GM21423 (cell line): ENCODE results near the gene RPS3A.
"Not testable (repeated sequence)": the region's sequence is repeated elsewhere in the genome, so short reads cannot be mapped to it uniquely, and the experiment has no call there.

Experiments
- ATAC-seq: cut with Tn5 transposase; IDR thresholded peaks from one replicate; pipeline ENCODE4 v1.9.1; 2021; ENCODE audit warnings: mild to moderate bottlenecking, moderate library complexity; ENCODE audit not compliant: unreplicated experiment

RPS3A gene

DNA sequence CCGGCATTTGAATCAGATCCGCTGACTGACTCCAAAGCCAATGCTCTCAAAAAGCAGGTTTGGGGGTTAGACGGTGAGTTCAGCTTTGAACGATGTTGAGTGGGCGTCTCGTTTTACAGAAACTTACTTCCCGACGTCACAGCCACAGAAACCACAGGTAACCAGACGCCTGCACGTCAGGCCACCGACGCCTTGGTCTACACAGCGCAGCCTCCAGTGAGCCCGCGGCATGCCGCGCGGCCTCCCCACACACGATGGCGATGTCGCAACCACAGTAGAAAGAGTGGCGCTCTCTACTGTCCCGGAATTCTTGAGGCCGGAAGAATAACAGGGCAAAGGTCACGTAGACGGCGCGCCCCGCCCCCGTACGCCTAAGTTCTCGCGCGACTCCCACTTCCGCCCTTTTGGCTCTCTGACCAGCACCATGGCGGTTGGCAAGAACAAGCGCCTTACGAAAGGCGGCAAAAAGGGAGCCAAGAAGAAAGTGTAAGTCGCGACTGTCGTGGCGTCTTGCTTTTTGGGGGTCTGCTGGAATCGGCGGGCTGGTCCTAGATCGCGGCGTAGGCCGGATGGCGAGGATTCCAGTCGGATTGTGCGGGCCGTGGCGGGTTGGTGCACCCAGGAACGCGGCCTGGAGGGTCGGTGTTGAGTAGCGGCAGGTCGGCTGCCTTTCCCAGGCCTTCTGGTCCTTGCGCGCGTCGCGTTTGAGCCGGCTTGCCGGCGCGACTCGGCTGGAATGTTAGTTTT is at the start of gene RPS3A:
TSS of gene RPS3A (plus strand) at position 400 of the 747 bp plus-strand sequence. CDS start at position 425, 25 bp downstream.
- ATAC-seq: peak; percentile 93

DNA sequence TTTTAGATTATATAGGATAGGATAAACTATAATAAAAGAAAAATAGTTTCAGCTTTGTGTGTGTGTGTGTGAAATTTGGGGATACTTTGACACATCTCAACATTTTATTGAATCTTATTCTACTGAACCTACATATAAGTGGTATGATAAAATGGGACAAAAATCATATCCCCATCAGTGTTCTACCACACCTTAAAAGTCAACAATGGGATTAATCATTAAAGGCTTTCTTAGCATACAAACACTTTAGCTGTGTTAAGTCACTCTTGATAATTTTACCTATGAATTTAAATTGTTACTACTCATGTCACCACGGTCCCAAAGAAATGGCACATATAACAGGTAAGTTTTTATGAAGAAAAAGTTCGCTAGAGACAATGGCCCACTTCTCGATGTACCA is 46.6 kb upstream of the RPS3A start:
- ATAC-seq: no peak

- ATAC-seq: no peak
Observed at GRCh38 chr4:151055539-151055938, 43.9 kb upstream of the RPS3A start.

DNA sequence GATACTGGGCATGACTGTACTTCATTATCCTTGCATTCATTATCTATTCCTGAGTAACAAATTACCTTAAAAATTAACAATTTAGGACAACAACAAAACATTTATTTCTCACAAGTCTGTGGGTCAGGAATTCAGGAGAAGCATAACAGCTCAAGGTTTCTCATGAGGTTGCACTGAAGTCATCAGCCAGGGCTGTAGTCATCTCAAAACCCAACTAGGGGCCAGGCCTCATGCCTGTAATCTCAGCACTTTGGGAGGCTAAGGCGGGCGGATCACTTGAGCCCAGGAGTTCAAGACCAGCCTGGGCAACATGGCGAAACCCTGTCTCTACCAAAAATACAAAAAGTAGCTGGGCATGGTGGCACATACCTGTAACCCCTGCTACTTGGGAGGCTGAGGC is 36.3 kb upstream of the RPS3A start:
- not testable (repeated sequence) for ATAC-seq

- no peak for ATAC-seq
Observed at GRCh38 chr4:151067316-151067970, 32.0 kb upstream of the RPS3A start.

- ATAC-seq: no peak
Observed at GRCh38 chr4:151074416-151074916, 25.0 kb upstream of the RPS3A start.

- not testable (repeated sequence) for ATAC-seq
Observed at GRCh38 chr4:151077978-151078377, 21.4 kb upstream of the RPS3A start.

DNA sequence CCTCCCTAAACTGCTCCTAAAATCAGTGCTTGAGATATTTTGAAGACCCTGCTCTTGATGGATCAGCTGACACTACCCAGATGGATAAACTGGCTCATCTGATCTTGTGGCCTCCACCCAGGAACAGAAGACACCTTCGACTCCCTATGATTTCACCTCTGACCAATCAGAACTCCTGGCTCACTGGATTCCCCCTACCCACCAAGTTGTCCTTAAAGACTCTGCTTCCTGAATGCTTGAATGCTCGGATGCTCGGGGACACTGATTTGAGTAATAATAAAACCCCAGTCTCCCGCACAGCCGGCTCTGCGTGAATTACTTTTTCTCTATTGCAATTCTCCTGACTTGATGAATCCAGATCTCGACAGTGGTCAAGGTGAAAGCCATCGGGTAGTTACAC is 12.0 kb upstream of the RPS3A start:
- ATAC-seq: no peak

DNA sequence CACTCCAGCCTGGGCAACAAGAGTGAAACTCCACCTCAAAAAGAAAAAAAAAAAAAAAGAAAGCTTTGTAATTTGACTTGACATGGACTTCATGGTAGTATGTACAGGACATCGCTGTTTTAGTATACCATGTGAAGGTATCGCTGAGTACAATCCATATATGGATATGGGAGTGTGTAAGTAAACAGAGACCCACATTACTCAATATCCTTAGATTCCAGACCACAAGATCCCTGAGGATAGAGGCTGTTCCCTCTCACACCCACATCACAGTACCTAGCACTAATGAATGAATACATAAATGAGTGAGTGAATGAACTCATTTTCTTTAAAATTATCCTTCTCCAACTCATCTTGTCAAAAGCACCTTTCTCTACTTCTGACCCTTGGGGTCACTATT is 8.4 kb upstream of the RPS3A start:
- ATAC-seq: no peak

DNA sequence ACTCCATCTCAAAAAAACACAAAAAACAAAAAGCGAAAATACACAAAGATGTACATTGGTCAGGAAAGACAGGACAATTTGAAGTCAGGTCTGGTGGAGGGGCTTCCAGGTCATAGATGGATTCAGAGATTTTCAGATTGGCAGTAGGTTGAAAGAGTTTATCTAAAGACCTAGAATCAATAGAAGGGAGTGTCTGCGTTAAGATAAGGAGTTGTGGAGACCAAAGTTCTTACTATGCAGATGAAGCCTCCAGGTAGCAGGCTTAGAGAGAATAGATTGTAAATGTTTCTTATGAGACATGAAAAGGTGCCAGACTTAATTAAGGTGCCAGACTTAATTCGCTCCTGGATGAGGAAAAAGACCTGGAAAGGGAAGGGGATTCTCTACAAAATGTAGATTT is 6.9 kb upstream of the RPS3A start:
- no peak for ATAC-seq

GRCh38 chr4:151093203-151093602 is 6.2 kb upstream of the RPS3A start:
- ATAC-seq: no peak

DNA sequence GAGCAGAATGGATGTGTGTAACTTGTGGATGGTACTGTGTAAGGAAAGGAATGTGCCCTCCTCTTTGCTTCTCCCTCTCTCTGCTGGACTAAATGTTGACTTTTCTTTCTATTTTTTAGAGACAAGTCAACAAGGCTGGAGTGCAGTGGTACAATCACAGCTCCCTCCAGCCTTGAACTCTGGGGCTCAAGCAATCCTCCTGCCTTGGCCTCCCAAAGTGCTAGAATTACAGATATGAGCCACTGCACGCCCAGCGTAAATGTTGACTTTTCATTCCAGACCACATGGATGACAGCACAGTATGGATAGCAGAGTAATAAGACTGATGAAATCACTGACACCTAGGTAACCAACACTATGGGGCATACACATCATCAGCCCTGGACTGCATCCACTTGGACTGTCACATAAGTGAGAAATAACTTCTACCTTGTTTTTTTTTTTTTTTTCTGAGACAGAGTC is 5.1 kb upstream of the RPS3A start:
- ATAC-seq: no peak

DNA sequence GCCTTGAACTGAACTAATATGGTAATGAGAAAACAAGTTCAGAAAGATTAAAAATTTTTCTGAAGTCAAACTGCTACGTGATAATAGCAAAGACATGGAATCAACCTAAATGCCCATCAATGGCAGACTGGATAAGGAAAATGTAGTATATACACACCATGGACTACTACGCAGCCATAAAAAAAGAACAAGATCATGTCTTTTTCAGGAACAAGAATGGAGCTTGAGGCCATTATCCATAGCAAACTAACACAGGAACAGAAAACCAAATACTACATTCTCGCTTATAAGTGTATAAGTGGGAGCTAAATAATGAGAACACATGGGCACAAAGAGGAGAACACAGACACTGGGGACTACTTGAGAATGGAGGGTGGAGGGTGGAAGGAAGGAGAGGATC is 4.3 kb upstream of the RPS3A start:
- ATAC-seq: no peak

DNA sequence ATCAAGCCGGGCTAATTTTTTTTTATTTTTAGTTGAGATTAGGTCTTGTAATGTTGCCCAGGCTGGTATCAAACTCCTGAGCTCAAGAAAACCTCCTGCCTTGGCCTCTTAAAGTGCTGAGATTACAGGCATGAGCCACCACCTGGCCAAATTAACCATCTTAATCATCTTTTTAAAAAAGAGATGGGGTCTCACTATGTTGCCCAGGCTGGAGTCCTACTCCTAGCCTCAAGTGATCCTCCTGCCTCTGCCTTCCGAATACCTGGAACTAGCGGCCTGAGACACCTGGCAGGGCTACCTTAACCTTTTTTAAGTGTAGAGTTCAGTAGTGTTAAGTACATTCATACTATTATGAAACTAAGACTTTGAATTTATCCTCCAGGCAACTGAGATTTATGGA is 1.7 kb upstream of the RPS3A start:
- ATAC-seq: no peak

GRCh38 chr4:151098979-151099228 is 524 bp upstream of the RPS3A start:
- no peak for ATAC-seq

GRCh38 chr4:151099976-151100417 is 569 bp downstream of the RPS3A start:
- no peak for ATAC-seq

DNA sequence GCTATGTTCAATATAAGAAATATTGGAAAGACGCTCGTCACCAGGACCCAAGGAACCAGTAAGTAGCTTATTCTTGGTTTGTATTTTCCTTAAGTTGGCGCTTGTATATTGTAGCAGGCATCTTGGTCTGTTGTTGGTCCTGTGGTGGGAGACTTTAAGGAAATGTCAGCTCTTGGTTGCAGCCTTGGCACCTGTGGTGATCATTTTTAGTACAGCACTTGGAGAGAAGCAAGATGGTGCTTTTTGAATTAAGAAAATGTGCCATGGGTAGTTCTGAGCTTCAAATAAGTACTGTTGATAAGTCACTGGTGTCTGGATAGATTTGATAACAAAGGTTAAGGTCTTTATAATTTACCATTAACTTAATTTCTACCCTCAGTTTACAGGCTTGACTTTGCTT is 1.1 kb downstream of the RPS3A start:
- ATAC-seq: no peak

- ATAC-seq: no peak
Observed at GRCh38 chr4:151103758-151104157, 4.3 kb downstream of the RPS3A start.

- ATAC-seq: no peak
Observed at GRCh38 chr4:151104621-151105020, 5.2 kb downstream of the RPS3A start.

DNA sequence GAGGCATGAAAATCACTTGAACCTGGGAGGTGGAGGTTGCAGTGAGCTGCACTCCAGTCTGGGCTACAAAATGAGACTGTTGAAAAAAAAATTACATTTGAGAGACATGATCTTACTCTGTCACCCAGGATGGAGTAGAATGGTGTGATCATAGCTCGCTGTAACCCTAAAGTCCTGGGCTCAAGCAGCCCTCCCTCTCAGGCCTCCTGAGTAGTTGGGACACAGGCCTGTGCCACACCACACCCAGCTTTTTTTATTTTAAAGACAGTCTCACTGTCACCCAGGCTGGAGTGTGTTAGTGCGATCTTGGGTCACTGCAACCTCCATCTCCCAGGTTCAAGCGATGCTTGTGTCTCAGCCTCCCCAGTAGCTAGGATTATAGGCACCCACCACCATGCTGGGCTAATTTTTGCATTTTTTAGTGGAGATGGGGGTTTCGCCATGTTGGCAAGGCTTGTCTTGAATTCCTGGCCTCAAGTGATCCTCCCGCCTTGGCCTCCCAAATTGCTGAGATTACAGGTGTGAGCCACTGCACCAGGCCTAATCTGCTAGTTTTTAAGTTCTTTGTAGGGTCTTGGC is 6.1 kb downstream of the RPS3A start:
- no peak for ATAC-seq

GRCh38 chr4:151107063-151107462 is 7.6 kb downstream of the RPS3A start:
- no peak for ATAC-seq

GRCh38 chr4:151110236-151110635 is 10.8 kb downstream of the RPS3A start:
- ATAC-seq: no peak
